Measurements from ENCODE around the gene RPN2.

DNA sequence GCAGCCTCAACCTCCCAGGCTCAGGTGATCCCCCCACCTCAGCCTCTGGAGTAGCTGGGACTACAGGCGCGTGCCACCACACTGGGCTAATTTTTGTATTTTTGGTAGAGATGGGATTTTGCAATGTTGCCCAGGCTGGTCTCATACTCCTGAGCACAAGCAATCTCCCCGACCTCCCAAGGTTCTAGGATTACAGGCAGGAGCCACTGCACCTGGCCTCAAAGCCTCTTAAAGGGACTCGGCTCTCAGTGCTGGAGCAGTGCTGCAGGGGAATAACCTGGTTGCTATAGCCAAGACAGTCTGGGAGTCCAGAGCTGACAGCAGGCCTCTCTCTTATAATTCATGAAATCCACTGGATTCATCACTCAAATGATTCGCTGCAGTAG is 65.4 kb downstream of the RPN2 start:
- TF ChIP-seq CTCF (conservative IDR thresholded peaks at IDR 0.05; ENCODE audit: low read depth, low read length): no peak
- TF ChIP-seq EZH2 (IDR thresholded peaks at IDR 0.05; ENCODE audit: borderline replicate concordance, low read depth, low read length, poor library complexity, severe bottlenecking): no peak
